Measurements from ENCODE around the gene KLC3.

DNA sequence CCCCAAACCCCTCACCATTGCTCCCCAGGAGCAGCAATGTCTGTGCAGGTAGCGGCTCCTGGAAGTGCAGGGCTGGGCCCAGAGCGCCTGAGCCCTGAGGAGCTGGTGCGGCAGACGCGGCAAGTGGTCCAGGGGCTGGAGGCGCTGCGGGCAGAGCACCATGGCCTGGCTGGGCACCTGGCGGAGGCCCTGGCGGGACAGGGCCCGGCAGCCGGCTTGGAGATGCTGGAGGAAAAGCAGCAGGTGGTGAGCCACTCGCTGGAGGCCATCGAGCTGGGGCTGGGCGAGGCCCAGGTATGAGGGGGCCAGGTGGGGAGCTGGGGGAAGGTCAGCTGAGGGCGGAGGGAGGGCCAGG, 4.9 kb downstream of the KLC3 start:
- TF ChIP-seq, protein P1, sequence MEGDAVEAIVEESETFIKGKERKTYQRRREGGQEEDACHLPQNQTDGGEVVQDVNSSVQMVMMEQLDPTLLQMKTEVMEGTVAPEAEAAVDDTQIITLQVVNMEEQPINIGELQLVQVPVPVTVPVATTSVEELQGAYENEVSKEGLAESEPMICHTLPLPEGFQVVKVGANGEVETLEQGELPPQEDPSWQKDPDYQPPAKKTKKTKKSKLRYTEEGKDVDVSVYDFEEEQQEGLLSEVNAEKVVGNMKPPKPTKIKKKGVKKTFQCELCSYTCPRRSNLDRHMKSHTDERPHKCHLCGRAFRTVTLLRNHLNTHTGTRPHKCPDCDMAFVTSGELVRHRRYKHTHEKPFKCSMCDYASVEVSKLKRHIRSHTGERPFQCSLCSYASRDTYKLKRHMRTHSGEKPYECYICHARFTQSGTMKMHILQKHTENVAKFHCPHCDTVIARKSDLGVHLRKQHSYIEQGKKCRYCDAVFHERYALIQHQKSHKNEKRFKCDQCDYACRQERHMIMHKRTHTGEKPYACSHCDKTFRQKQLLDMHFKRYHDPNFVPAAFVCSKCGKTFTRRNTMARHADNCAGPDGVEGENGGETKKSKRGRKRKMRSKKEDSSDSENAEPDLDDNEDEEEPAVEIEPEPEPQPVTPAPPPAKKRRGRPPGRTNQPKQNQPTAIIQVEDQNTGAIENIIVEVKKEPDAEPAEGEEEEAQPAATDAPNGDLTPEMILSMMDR (IDR thresholded peaks at IDR 0.05): no peak
- no peak for TF ChIP-seq POLR2A (IDR thresholded peaks at IDR 0.05)
